HepG2 (cell line): ENCODE data around the gene GRHPR. TPM values are rescaled to one million over a fixed set of nuclear protein-coding genes. Genes with fewer than 3 reads are reported as not detected.

Source experiments
- AGO2 ChIP-seq: fragments of 200-400 bp; formaldehyde crosslinking; optimal IDR thresholded peaks from 2 replicates; pipeline ENCODE3; 2017; ENCODE audit warnings: mild to moderate bottlenecking, low read depth, low read length, moderate library complexity
- ATRX ChIP-seq: sonication (generic); formaldehyde crosslinking; IDR thresholded peaks from 2 replicates; pipeline ENCODE4 v1.4.0; 2020; ENCODE audit warnings: missing genetic modification reagents, borderline replicate concordance
- BCL6 ChIP-seq: IDR thresholded peaks from 2 replicates; pipeline ENCODE4 v1.6.1; 2016; ENCODE audit warnings: missing genetic modification reagents, missing compliant biosample characterization
- CENPX ChIP-seq: sonication (generic); formaldehyde crosslinking; IDR thresholded peaks from 2 replicates; pipeline ENCODE4 v1.9.0; 2021; ENCODE audit warnings: mild to moderate bottlenecking, missing genetic modification reagents, moderate library complexity
- EED ChIP-seq: sonication (generic); formaldehyde crosslinking; IDR thresholded peaks from 2 replicates; pipeline ENCODE4 v1.5.0; 2020; ENCODE audit warnings: mild to moderate bottlenecking, missing genetic modification reagents
- FOXA3 ChIP-seq: IDR thresholded peaks from 2 replicates; pipeline ENCODE4 v1.6.1; 2016; ENCODE audit warnings: missing genetic modification reagents, missing compliant biosample characterization
- HDAC1 ChIP-seq: sonication (generic); formaldehyde crosslinking; IDR thresholded peaks from 2 replicates; pipeline ENCODE4 v1.5.1; 2020; ENCODE audit warnings: mild to moderate bottlenecking, missing genetic modification reagents
- HDAC2 ChIP-seq: sonication (generic); formaldehyde crosslinking; IDR thresholded peaks from 2 replicates; pipeline ENCODE4 v1.4.0; 2020; ENCODE audit warnings: missing genetic modification reagents
- HDAC6 ChIP-seq: fragments of 200-600 bp; sonication (generic); IDR thresholded peaks from 2 replicates; pipeline ENCODE4 v1.7.0; 2017; ENCODE audit warnings: mild to moderate bottlenecking, antibody characterized with exemption, low read length, low read depth
- HNF1B ChIP-seq: sonication (generic); formaldehyde crosslinking; IDR thresholded peaks from 2 replicates; pipeline ENCODE4 v1.5.1; 2020; ENCODE audit warnings: mild to moderate bottlenecking, moderate library complexity, missing genetic modification reagents
- JARID2 ChIP-seq: sonication (generic); formaldehyde crosslinking; IDR thresholded peaks from 2 replicates; pipeline ENCODE4 v1.8.1; 2023; ENCODE audit warnings: missing genetic modification reagents, inconsistent platforms; ENCODE audit not compliant: insufficient replicate concordance
- JUN ChIP-seq: sonication (generic); formaldehyde crosslinking; IDR thresholded peaks from 2 replicates; pipeline ENCODE4 v1.4.0; 2020; ENCODE audit warnings: mild to moderate bottlenecking, missing genetic modification reagents
- KAT7 ChIP-seq: IDR thresholded peaks from 2 replicates; pipeline ENCODE4 v1.6.1; 2018; ENCODE audit warnings: borderline replicate concordance, missing compliant biosample characterization
- KDM4B ChIP-seq: sonication (generic); formaldehyde crosslinking; IDR thresholded peaks from 2 replicates; pipeline ENCODE4 v1.4.0; 2020; ENCODE audit warnings: missing genetic modification reagents
- KLF13 ChIP-seq: sonication (generic); formaldehyde crosslinking; IDR thresholded peaks from 2 replicates; pipeline ENCODE4 v1.4.0; 2020; ENCODE audit warnings: mild to moderate bottlenecking, missing genetic modification reagents
- NCOA1 ChIP-seq: sonication (generic); formaldehyde crosslinking; IDR thresholded peaks from 2 replicates; pipeline ENCODE4 v1.9.0; 2021; ENCODE audit warnings: missing genetic modification reagents
- NFE2L2 ChIP-seq: fragments of 150-350 bp; IDR thresholded peaks from 2 replicates; pipeline ENCODE4 v1.6.1; 2014; ENCODE audit warnings: low read length
- NFKB2 ChIP-seq: sonication (generic); formaldehyde crosslinking; IDR thresholded peaks from 2 replicates; pipeline ENCODE4 v1.4.0; 2020; ENCODE audit warnings: missing genetic modification reagents, borderline replicate concordance
- NFKBIZ ChIP-seq: IDR thresholded peaks from 2 replicates; pipeline ENCODE4 v1.6.1; 2018; ENCODE audit warnings: missing genetic modification reagents, missing compliant biosample characterization
- PRPF4 ChIP-seq: fragments of 200-400 bp; formaldehyde crosslinking; IDR thresholded peaks from 2 replicates; pipeline ENCODE4 v1.6.1; 2016; ENCODE audit warnings: low read length, low read depth; ENCODE audit not compliant: poor library complexity, severe bottlenecking
- RELA ChIP-seq: sonication (generic); formaldehyde crosslinking; IDR thresholded peaks from 2 replicates; pipeline ENCODE4 v1.4.0; 2020; ENCODE audit warnings: missing genetic modification reagents
- TBX2 ChIP-seq: sonication (generic); formaldehyde crosslinking; IDR thresholded peaks from 2 replicates; pipeline ENCODE4 v1.5.0; 2020; ENCODE audit warnings: missing genetic modification reagents, mild to moderate bottlenecking, borderline replicate concordance
- TOE1 ChIP-seq: sonication (generic); formaldehyde crosslinking; IDR thresholded peaks from 2 replicates; pipeline ENCODE4 v1.4.0; 2020; ENCODE audit warnings: mild to moderate bottlenecking, missing genetic modification reagents
- ZNF276 ChIP-seq: sonication (generic); formaldehyde crosslinking; IDR thresholded peaks from 2 replicates; pipeline ENCODE4 v1.4.0; 2020; ENCODE audit warnings: mild to moderate bottlenecking, low read depth, missing genetic modification reagents
- ZNF296 ChIP-seq: sonication (generic); formaldehyde crosslinking; conservative IDR thresholded peaks from 2 replicates; pipeline ENCODE4 v1.5.0; 2020; ENCODE audit warnings: mild to moderate bottlenecking, missing genetic modification reagents
- ZNF326 ChIP-seq: sonication (generic); formaldehyde crosslinking; IDR thresholded peaks from 2 replicates; pipeline ENCODE4 v1.4.0; 2020; ENCODE audit warnings: missing genetic modification reagents, borderline replicate concordance
- ZNF350 ChIP-seq: sonication (generic); formaldehyde crosslinking; IDR thresholded peaks from 2 replicates; pipeline ENCODE4 v1.4.0; 2020; ENCODE audit warnings: mild to moderate bottlenecking, low read depth, missing genetic modification reagents, borderline replicate concordance
- ZNF382 ChIP-seq: sonication (generic); formaldehyde crosslinking; IDR thresholded peaks from 2 replicates; pipeline ENCODE4 v1.5.0; 2020; ENCODE audit warnings: missing genetic modification reagents, mild to moderate bottlenecking, borderline replicate concordance
- polyA plus RNA-seq, 8 experiments: library from polyadenylated mRNA; depleted of rRNA in 3 of 8; stranded (reverse) in 7 of 8; unstranded in 1 of 8; fragments of >200 nt; fragmentation: Illumina TruSeq in 4 of 8; extraction: Trizol in 4 of 8; gene quantifications; 2 replicates each; pipeline versions ENCODE4 v1.2.1 to v1.2.3, GENCODE V29; 2011 to 2016; ENCODE audit warnings: low read depth in 4 of 8, missing spikeins in 1 of 8, mixed read lengths in 1 of 8; ENCODE audit not compliant: insufficient read depth in 1 of 8
- total RNA-seq, 5 experiments: library from RNA; depleted of rRNA; stranded (reverse); fragments of >200 nt; fragmentation: Illumina TruSeq; extraction: Trizol; gene quantifications; 2 replicates each; pipeline ENCODE4 v1.2.3, GENCODE V29; 2016; ENCODE audit warnings: low read depth in 1 of 5

GRHPR gene
- total and polyA plus RNA-seq, 2 of the 13 experiments (the other 11 are each of a cell fraction or from before 2014, with no cell fraction given): 113 to 115 TPM

GRCh38 chr9:37485389-37486255 lies 63.1 kb downstream of the GRHPR start, which contains the start of gene POLR1E (continued):
- TF ChIP-seq AGO2 (no peak), CENPX (CRISPR knock-in tag) (no peak), TBX2 (CRISPR knock-in tag) (peak; percentile 74), ZNF276 (CRISPR knock-in tag) (no peak), NFKB2 (CRISPR knock-in tag) (peak; percentile 82; the same call in 1 of the 2 replicates), PRPF4 (no peak), ZNF350 (CRISPR knock-in tag) (no peak), ZNF326 (CRISPR knock-in tag) (no peak), HDAC1 (peak; percentile 84), ZNF382 (no peak), FOXA3 (CRISPR knock-in tag) (no peak), ATRX (CRISPR knock-in tag) (no peak), KAT7 (CRISPR knock-in tag) (no peak; the same call in 1 of the 2 replicates), TOE1 (CRISPR knock-in tag) (no peak), ZNF296 (CRISPR knock-in tag) (no peak), JUN (CRISPR knock-in tag) (0 out of 2 replicates have a peak, but pooled peaks have one; percentile 24), KDM4B (CRISPR knock-in tag) (no peak), KLF13 (CRISPR knock-in tag) (no peak), RELA (CRISPR knock-in tag) (no peak), HDAC6 (no peak), JARID2 (CRISPR knock-in tag) (no peak), HNF1B (CRISPR knock-in tag) (peak; percentile 56; the same call in 1 of the 2 replicates), EED (no peak), HDAC2 (CRISPR knock-in tag) (peak; percentile 19; the same call in 1 of the 2 replicates), NCOA1 (CRISPR knock-in tag) (no peak), BCL6 (CRISPR knock-in tag) (no peak; the same call in 1 of the 2 replicates), NFE2L2 (no peak), NFKBIZ (CRISPR knock-in tag) (peak; percentile 46; the same call in 1 of the 2 replicates)
